Mesenchymal stem cell (in vitro differentiated cells and primary cell): ENCODE measurements around the gene AP1G1. TPM values are rescaled to one million over a fixed set of nuclear protein-coding genes. Genes with fewer than 3 reads are reported as not detected.

Experiments
- DNase-seq: peaks from one replicate; pipeline ENCODE4 v3.0.0-alpha.2; 2013
- H2AFZ ChIP-seq: one replicate; pipeline ENCODE4 v1.6.1; 2013; ENCODE audit warnings: low read depth, mild to moderate bottlenecking, control low read depth, inconsistent platforms, low read length, moderate library complexity
- H2AK5ac ChIP-seq: 2 replicates; pipeline ENCODE4 v1.6.1; 2013; ENCODE audit warnings: low read length, moderate library complexity, mild to moderate bottlenecking, inconsistent platforms; ENCODE audit not compliant: severe bottlenecking
- H2BK120ac ChIP-seq: one replicate; pipeline ENCODE4 v1.6.1; 2013; ENCODE audit warnings: low read depth, mild to moderate bottlenecking, inconsistent platforms, low read length, moderate library complexity
- H2BK12ac ChIP-seq, 2 experiments: one replicate each; pipeline ENCODE4 v1.6.1; 2013; ENCODE audit warnings: inconsistent platforms in 2 of 2, low read length in 2 of 2, mild to moderate bottlenecking in 2 of 2, moderate library complexity in 2 of 2, control low read depth in 1 of 2
- H2BK15ac ChIP-seq: one replicate; pipeline ENCODE4 v1.6.1; 2013; ENCODE audit warnings: mild to moderate bottlenecking, low read depth, inconsistent platforms; ENCODE audit not compliant: poor library complexity, severe bottlenecking
- H2BK5ac ChIP-seq: 2 replicates; pipeline ENCODE4 v1.6.1; 2013; ENCODE audit warnings: low read depth, mild to moderate bottlenecking, low read length, control low read depth, inconsistent platforms; ENCODE audit not compliant: poor library complexity, severe bottlenecking
- H3K14ac ChIP-seq, 2 experiments: one replicate each; pipeline ENCODE4 v1.6.1; 2013; ENCODE audit warnings: inconsistent platforms in 2 of 2, low read length in 2 of 2, control low read depth in 1 of 2, mild to moderate bottlenecking in 1 of 2, moderate library complexity in 1 of 2
- H3K18ac ChIP-seq, 2 experiments: one replicate each; pipeline ENCODE4 v1.6.1; 2013; ENCODE audit warnings: inconsistent platforms in 2 of 2, low read length in 2 of 2, control low read depth in 1 of 2, low read depth in 1 of 2, mild to moderate bottlenecking in 1 of 2
- H3K23ac ChIP-seq, 2 experiments: one replicate each; pipeline ENCODE4 v1.6.1; 2013; ENCODE audit warnings: inconsistent platforms in 2 of 2, low read length in 2 of 2, mild to moderate bottlenecking in 2 of 2, moderate library complexity in 2 of 2, control low read depth in 1 of 2
- H3K27ac ChIP-seq: 2 replicates; pipeline ENCODE4 v1.5.1; 2013; ENCODE audit warnings: mild to moderate bottlenecking, moderate library complexity, low read length, control low read depth, inconsistent platforms; ENCODE audit not compliant: poor library complexity, severe bottlenecking
- H3K27me3 ChIP-seq, 2 experiments: 2 replicates each; pipeline versions ENCODE4 v1.6.1 to v1.7.0; 2013; ENCODE audit warnings: low read length in 2 of 2, mild to moderate bottlenecking in 2 of 2, moderate library complexity in 2 of 2, control low read depth in 1 of 2, inconsistent platforms in 1 of 2; ENCODE audit not compliant: control insufficient read depth in 1 of 2, insufficient read depth in 1 of 2
- H3K36me3 ChIP-seq, 2 experiments: 2 replicates each; pipeline versions ENCODE4 v1.6.1 to v1.7.0; 2013; ENCODE audit warnings: low read length in 2 of 2, control low read depth in 1 of 2, inconsistent platforms in 1 of 2, low read depth in 1 of 2, mild to moderate bottlenecking in 1 of 2; ENCODE audit not compliant: insufficient read depth in 2 of 2, control insufficient read depth in 1 of 2
- H3K4ac ChIP-seq, 2 experiments: one replicate each; pipeline ENCODE4 v1.6.1; 2013; ENCODE audit warnings: inconsistent platforms in 2 of 2, low read length in 2 of 2, mild to moderate bottlenecking in 2 of 2, moderate library complexity in 2 of 2, control low read depth in 1 of 2, low read depth in 1 of 2
- H3K4me1 ChIP-seq: 2 replicates; pipeline ENCODE4 v1.6.1; 2013; ENCODE audit warnings: low read depth, low read length, control low read depth; ENCODE audit not compliant: control insufficient read depth, insufficient read depth
- H3K4me2 ChIP-seq: 2 replicates; pipeline ENCODE4 v1.6.1; 2013; ENCODE audit warnings: low read length, mild to moderate bottlenecking, inconsistent platforms; ENCODE audit not compliant: poor library complexity, severe bottlenecking
- H3K4me3 ChIP-seq, 2 experiments: 2 replicates each; pipeline versions ENCODE4 v1.5.1 to v1.7.0; 2013; ENCODE audit warnings: low read length in 2 of 2, mild to moderate bottlenecking in 2 of 2, control low read depth in 1 of 2, low read depth in 1 of 2; ENCODE audit not compliant: insufficient read depth in 1 of 2
- H3K79me1 ChIP-seq: replicated peaks from 2 replicates; pipeline ENCODE4 v1.6.1; 2013; ENCODE audit warnings: mild to moderate bottlenecking, control low read depth, low read length, inconsistent platforms; ENCODE audit not compliant: poor library complexity, severe bottlenecking
- H3K9ac ChIP-seq: 2 replicates; pipeline ENCODE4 v1.7.0; 2013; ENCODE audit warnings: mild to moderate bottlenecking, low read length, moderate library complexity
- H3K9me3 ChIP-seq: 2 replicates; pipeline ENCODE4 v1.7.0; 2013; ENCODE audit warnings: mild to moderate bottlenecking, low read length; ENCODE audit not compliant: control insufficient read depth
- H4K8ac ChIP-seq: one replicate; pipeline ENCODE4 v1.6.1; 2013; ENCODE audit warnings: inconsistent platforms, mild to moderate bottlenecking, low read length, moderate library complexity
- H4K91ac ChIP-seq: one replicate; pipeline ENCODE4 v1.6.1; 2013; ENCODE audit warnings: mild to moderate bottlenecking, low read length, inconsistent platforms
- WGBS: methylation state at CpG from one replicate; pipeline ENCODE4 v1.1.7; 2013; ENCODE audit warnings: mixed read lengths; 5-methylcytosine and 5-hydroxymethylcytosine counted together
- polyA plus RNA-seq, 2 experiments: library from polyadenylated mRNA; stranded (reverse); fragments of 200-250 nt; gene quantifications; one replicate each; pipeline ENCODE4 v1.2.3, GENCODE V29; 2013

Gene AP1G1
- 36.5 TPM for polyA plus RNA-seq (2013, experiment 1 of 2)
- polyA plus RNA-seq (2013, experiment 2 of 2), result 36.7 TPM

DNA sequence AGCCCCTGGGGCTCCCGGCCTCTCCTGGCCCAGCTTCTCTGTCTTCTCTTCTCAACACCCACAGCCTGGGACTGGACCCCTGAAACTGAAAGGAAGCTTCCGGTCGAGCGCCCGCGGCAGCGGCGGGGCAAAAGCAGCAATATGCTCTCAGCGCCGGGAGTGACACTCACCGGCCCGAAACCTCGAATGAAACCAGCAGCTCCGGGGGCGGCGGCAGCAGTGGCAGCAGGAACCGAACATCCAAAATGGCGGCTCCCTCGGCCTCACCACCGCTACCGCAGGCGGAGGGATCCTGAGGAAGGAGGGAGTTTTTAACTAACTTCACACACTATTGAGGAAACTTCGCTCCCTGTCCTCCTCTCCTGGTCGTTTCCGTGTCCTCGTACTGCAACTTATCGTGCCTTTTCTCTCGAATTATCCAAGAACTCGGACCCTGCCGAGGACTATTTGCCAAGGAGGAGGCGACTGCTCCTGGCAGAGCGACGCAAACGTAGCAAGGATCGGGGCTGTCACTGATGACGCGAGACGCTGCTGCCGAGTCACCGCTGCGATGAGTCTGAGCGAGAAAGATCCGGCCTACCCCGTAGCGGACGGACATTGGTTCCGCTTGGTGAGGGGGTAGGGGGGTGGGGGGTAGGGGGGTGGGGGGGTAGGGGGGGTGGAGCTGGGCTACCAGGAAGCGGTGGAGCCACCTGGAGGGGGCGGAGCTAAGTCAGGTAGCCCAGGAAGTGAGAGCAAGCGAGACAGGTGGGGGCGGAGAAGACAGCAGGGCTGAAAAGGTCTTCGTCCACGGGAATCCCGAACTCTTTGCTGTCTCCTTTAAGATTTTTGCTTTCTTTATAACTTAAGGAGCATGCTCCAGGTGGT, at the start of gene AP1G1:
TSS of gene AP1G1 (minus strand) at position 242 of the 867 bp plus-strand sequence. CDS start 19,355 bp downstream, outside the sequence.
- H3K36me3 ChIP-seq, result peaks cover 4 to 14% of the 10 kb centered on the region in 2 experiments
- peak within 1 kb of the TSS; percentile 91 for H4K91ac ChIP-seq
- peak within 1 kb of the TSS; percentile 91 to 92 for H3K4me3 ChIP-seq
- peak within 1 kb of the TSS; percentile 98 for H3K27ac ChIP-seq
- WGBS, result 1% methylated on average over 36 of the region's 54 CpGs
- peaks cover 8% of the 10 kb centered on the region for H3K4me1 ChIP-seq
- H2BK12ac ChIP-seq, result no peak within 1 kb of the TSS
- peak within 1 kb of the TSS; percentile 91 for H2BK5ac ChIP-seq
- peak; percentile 99 for DNase-seq
- peak within 1 kb of the TSS; percentile 87 for H2BK120ac ChIP-seq
- peak within 1 kb of the TSS; percentile 91 to 96 for H3K23ac ChIP-seq
- H3K18ac ChIP-seq, result peak within 1 kb of the TSS; percentile 79 to 91
- peak within 1 kb of the TSS; percentile 82 for H3K4me2 ChIP-seq
- no peaks in the 10 kb centered on the region for H3K9me3 ChIP-seq
- peak within 1 kb of the TSS; percentile 93 for H4K8ac ChIP-seq
- no peaks in the 10 kb centered on the region for H3K27me3 ChIP-seq
- H2AK5ac ChIP-seq, result peak within 1 kb of the TSS; percentile 11
- H3K4ac ChIP-seq, result peak within 1 kb of the TSS; percentile 45 to 95
- H3K14ac ChIP-seq, result peak within 1 kb of the TSS; percentile 81 to 86
- peak within 1 kb of the TSS; percentile 81 for H2AFZ ChIP-seq
- peak within 1 kb of the TSS; percentile 15 for H2BK15ac ChIP-seq
- peak within 1 kb of the TSS; percentile 100 for H3K9ac ChIP-seq
- H3K79me1 ChIP-seq, result peaks cover 2% of the 10 kb centered on the region

DNA sequence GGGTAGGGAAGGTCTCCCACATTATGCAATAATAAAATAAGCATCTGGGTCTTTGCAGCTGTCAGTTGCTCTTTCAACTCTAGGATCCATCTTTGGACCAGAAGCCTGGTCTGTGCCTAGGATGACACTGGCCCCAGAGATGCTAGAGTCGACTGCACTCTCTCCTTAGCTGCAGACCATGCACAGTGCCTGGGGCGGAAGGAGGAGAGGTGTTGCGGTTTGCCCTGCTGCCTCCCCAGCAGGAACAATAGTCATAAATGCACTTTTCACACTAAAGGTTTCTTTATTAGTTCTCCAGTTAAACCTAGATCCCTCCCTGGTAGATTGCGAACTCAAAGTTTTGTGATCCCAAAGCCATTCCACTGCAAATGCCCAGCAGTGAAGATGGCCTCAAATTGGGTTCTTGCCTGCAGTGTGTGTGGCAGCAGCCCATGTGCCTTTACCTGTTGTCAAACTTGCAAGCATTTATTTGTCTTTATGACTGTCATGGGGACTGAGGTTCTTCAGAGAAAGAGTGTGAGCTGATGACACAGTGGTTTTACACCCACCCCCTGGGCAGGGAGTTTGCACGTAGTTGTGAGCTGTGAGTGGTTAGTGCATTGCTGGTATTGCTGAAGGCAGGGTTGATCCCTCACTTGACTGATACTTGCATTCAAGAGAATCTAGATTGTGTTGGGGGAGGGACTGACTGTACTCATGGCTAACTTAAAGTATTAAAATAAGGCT, 47.5 kb upstream of the AP1G1 start:
- 96% methylated on average over 5 of the region's 5 CpGs for WGBS
- Histone ChIP-seq H2BK12ac (no peak overlapping the region), H3K23ac (no peak overlapping the region), H2BK5ac (no peak overlapping the region), H3K79me1 (peaks cover 45% of the 10 kb centered on the region), H3K18ac (no peak overlapping the region), H3K36me3 (peaks cover 44 to 67% of the 10 kb centered on the region in 2 experiments), H3K4ac (no peak overlapping the region), H3K4me2 (no peak overlapping the region), H3K4me3 (no peak overlapping the region), H3K4me1 (peaks cover 24% of the 10 kb centered on the region), H3K9ac (no peak overlapping the region), H3K14ac (no peak overlapping the region), H3K9me3 (no peaks in the 10 kb centered on the region), H2BK120ac (no peak overlapping the region), H2BK15ac (no peak overlapping the region), H4K8ac (no peak overlapping the region), H3K27me3 (no peaks in the 10 kb centered on the region), H2AFZ (no peak overlapping the region), H3K27ac (no peak overlapping the region), H4K91ac (no peak overlapping the region), H2AK5ac (no peak overlapping the region)
- no peak for DNase-seq

DNA sequence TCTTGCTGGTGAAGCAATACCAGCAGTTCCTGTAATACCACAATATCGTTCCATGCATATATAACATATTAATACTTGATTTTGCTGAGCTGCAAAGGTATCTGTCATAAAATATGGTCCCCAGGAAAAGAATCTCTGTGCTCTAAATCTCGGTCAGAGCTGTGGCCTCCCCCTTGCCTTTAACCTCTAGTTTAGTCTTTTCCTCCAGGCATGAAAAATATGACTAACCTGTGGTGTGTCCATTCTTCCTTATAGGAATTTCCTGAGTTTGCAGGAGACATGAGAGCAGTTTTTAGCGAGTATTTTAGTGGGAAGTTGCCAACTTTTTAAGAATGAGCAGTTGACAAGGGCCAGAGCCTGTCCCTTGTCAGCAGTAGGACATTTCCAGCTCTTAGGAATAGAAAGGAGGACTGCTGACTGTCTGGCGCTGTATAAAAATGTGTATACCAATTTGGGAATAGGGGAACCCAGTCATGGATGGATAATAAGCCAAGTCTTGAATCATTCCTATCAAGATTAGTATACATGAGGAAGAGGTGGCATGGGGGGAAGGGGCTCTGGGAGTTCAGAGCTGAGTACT, 45.8 kb upstream of the AP1G1 start:
- no peak overlapping the region for H3K18ac ChIP-seq
- H3K23ac ChIP-seq, result no peak overlapping the region
- H2AFZ ChIP-seq, result no peak overlapping the region
- no peak overlapping the region for H3K9ac ChIP-seq
- H3K27ac ChIP-seq, result peak overlapping the region; percentile 64
- no peak overlapping the region for H2BK12ac ChIP-seq
- no peak overlapping the region for H4K91ac ChIP-seq
- no peak overlapping the region for H4K8ac ChIP-seq
- H3K4me2 ChIP-seq, result no peak overlapping the region
- H2BK120ac ChIP-seq, result no peak overlapping the region
- H3K36me3 ChIP-seq, result peaks cover 47 to 70% of the 10 kb centered on the region in 2 experiments
- H3K4ac ChIP-seq, result no peak overlapping the region
- H3K27me3 ChIP-seq, result no peaks in the 10 kb centered on the region
- no peaks in the 10 kb centered on the region for H3K9me3 ChIP-seq
- H2BK5ac ChIP-seq, result no peak overlapping the region
- H3K4me3 ChIP-seq, result no peak overlapping the region
- 100% methylated on average over 3 of the region's 4 CpGs for WGBS
- no peak overlapping the region for H3K14ac ChIP-seq
- peaks cover 15% of the 10 kb centered on the region for H3K4me1 ChIP-seq
- no peak for DNase-seq
- H3K79me1 ChIP-seq, result peaks cover 54% of the 10 kb centered on the region
- peak overlapping the region; percentile 11 for H2AK5ac ChIP-seq
- no peak overlapping the region for H2BK15ac ChIP-seq
